GM18907 (cell line): Measurements from ENCODE around the gene LAPTM5.
A peak's percentile ranks its signal among the peaks of the same experiment; 100 is the strongest.

Experiments used
- ATAC-seq: cut with Tn5 transposase; IDR thresholded peaks from one replicate; pipeline ENCODE4 v1.9.1; 2021; ENCODE audit warnings: mild to moderate bottlenecking, moderate library complexity; ENCODE audit not compliant: unreplicated experiment

Gene LAPTM5

DNA sequence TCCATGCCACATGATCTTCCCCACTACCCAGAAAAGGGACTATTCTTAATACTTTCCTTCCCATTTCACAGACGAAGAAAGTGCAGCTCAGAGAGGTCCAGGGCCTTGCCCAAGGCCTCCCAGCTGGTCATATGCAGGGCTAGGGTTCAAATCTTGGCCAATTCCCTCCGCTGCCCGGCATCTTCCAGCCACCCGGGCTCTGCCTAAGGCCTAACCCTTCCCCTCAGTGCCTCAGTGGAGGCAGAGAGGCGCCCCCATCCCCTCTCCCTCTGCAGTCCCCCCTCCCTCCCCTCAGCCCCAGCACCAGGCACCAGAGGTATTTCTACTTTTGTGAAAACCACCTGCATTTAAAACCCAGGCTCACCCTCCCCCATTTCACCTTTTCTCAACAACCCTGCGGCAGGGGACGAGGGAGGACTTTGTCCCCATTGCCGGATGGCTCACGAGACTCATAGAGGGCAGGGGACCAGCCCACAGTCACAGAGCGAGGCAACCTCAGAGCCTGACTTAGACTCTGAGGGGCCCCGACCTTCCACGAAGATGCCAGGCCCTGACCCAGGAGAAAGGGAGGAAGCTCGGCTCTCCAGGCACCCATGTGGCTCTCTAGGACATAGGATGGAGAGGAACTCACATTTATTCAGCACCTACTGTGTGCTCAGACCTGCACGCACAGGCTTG is 12.3 kb downstream of the LAPTM5 start:
- ATAC-seq, result no peak

DNA sequence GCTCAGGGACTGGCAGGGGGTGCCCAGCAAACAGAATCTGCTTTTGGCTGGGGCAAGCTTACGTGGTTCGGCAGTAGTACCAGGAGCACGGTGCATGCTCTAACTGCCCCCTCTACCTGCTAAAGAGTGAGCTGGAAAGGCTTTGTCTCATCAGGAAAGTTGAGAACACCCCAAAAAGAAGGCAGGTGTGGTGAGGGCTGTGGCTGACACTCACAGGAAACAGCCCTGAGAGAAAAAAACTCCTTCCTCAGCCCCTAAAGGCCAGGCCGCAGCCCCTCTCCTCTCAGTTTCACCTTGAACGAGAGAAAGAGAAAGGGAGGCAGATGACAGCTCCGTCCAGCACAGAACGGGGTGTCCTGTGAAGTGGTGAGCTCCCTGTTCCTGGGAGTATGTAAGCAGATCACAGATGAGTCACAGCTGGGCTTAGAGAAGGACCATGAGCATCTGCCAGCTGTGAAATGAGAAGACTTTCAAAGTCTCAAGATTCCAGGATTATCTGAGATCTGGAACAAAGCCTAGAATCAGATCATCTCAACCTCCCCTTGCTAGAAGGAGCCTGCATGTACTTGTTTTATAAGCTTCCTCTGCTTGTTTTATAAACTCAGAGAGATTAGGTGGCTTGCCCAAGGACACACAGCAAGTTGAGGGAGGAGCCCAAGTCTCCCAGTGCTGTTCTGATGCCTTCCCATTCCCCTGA is 13.4 kb downstream of the LAPTM5 start:
- peak; percentile 25 for ATAC-seq

DNA sequence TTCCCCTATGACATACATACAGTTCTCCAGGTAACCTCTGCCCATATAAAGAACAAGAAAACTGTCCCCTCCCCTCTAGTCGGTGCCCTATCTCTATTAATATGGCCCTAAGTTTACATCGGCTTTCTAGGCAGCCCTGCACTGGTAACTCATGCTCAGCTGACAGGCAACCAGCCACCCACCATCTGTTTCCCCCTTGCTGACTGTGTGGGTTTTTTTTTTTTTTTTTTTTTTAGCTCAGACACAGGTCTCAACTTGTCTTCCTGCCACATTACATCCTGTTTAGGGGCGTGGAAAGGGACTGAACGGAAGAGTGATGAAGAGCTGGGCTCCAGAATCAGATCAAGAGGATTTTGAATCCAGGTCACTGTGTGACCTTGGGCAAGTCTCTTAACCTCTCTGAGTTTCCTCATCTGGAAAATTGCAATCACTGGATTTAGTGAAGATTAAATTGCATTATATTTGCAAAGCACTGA is 14.0 kb downstream of the LAPTM5 start:
- peak; percentile 38 for ATAC-seq

GRCh38 chr1:30742963-30743559 is 14.5 kb downstream of the LAPTM5 start:
- no peak for ATAC-seq

GRCh38 chr1:30742300-30742962 is 15.1 kb downstream of the LAPTM5 start:
- no peak for ATAC-seq

GRCh38 chr1:30741239-30741894 is 16.2 kb downstream of the LAPTM5 start:
- ATAC-seq, result no peak

GRCh38 chr1:30740251-30741238 is 17.0 kb downstream of the LAPTM5 start:
- no peak for ATAC-seq

DNA sequence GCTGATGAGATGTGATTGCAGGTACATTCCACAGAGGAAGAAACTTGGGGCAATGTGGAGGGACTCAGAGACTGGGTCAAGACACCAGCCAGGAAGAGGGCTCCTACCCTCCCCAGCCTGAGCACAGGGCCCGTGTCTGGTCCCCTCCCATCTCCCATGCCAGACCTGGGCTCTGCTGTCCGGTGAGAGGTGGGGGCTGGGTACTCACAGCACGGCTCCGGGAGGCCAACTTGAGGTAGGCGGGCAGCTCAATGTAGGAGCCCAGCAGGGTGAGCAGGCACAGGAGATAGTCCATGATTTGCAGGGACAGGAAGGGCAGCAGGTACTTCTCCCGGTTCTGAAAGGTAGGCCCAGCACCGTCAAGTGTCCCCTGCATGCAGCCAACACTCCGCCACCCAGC is 18.0 kb downstream of the LAPTM5 start:
- ATAC-seq, result no peak

DNA sequence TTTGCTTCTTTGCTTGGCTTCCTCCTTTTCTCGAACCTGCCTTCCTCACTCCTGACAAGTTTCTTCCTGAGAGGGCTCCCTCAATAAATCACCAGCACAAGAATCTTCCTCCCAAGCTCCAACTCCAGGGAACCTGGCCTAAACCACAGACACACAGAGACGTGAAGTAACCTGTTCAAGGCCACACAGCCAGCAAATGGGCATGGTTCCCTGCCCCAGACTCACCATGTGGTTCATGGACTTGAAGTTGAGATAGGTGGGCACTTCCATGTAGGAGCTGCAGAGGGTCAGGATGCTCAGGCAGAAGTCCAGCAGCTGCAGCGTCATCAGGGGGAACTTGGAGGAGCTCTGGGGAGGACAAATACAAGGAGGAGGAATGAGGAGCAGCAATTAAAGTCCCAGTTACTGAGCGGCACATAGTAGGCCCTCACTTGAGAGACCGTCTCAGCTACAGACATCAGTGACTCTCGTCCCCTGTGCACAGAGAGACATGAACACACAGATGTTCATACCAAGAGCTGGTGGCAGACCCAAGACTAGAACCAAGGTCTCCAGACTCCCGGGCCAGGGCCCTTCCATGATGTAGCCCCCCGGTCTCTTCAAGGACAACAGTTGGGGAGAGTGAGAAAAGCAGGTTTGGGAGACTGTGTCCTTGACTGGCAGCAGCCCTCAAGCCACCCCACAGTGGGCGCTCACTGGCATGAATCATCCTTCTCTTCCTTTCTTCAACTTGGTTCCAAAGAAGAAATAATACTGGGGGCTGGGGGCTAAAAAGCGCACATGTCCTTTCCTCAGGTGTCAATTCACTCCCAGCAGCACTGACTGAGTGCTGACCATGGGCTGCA is 18.6 kb downstream of the LAPTM5 start:
- ATAC-seq, result no peak

DNA sequence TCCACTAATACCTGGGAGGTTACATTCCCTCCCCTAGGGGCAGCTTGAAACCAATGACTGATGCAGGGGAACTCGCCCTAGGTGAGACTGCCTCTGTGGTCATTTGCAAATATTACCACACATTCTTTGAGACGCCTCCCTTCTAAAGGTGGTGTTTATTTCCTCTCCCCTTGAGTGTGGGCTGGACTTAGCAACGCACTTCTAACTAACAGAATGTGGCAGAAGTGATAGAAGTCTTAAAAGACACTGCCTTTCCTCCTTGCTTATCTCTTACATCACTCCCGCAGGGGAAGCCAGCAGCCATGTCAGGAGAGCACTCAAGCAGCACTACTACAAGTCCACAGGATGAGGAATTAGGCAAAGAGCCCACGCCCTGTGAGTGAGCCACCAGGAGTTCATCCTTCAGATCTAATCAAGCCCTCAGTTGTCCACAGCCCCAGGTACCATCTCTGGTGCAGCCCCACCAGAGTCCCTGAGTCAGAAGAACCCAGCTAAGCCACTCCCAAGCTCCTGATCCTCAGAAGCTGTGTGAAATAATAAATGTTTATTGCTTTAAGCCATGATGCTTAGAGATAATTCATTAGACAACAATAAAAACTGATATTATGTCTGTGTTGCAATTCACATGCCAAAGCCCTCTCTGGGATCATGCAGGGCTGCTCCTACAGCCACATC is 19.4 kb downstream of the LAPTM5 start:
- ATAC-seq, result no peak

GRCh38 chr1:30737357-30738039 is 20.1 kb downstream of the LAPTM5 start:
- ATAC-seq, result no peak

GRCh38 chr1:30735668-30736498 is 21.7 kb downstream of the LAPTM5 start:
- no peak for ATAC-seq

DNA sequence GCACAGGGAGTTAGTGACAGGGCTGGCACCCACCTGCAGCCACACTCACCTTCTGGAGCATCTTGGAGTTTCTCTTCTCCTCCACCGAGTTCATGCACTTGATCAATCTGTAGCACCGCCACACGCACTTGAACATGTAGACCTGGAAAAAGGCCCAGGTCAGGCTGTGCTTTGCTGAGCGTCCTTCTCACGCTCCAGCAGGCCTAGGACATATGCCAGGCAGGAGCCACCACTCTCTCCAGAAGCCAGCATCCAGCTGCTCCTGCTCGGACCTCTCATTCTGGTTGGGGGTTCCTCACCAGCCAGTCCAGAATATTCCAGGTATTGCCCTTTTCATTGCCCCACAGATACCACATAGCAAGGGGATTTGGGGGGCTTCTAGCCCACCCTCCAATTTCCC is 22.4 kb downstream of the LAPTM5 start:
- ATAC-seq, result no peak

DNA sequence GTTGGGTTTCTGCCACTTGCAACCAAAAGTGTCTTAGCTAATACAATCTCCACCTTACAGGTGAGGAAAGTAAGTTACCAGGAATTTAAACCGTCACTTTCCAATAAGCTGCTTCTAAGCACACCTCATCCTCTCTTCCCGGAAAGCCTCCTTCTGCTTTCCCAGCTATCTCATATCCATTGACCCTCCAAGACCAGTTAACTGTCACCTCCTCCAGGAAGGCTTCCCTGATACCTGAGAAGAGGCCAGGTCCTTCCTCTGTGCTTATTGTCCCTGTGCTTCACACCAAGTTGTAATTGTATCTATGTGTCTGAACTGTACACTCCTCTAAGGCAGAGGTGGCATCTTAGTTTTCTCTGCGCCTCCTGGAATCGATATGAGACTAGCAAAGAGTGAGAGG is 23.0 kb downstream of the LAPTM5 start:
- ATAC-seq, result no peak

DNA sequence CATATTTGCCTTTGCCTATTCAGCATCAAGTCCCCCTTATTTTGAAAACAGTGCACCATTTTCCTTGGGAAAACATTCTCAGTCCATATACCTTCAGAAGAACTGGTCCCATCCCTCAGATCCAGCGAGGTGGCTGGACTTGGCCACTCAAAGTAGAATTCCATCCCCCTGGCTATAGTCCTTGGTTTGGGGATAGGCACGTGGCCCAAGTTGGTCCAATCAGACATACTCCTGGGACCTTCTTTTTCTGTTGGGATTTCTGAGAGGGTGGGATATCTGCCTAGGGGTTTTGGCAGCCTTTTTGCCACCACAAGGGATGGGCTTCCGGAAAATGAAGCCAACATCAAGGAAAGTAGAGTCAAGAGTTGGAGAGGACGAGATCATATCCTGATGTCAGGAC is 23.5 kb downstream of the LAPTM5 start:
- no peak for ATAC-seq

DNA sequence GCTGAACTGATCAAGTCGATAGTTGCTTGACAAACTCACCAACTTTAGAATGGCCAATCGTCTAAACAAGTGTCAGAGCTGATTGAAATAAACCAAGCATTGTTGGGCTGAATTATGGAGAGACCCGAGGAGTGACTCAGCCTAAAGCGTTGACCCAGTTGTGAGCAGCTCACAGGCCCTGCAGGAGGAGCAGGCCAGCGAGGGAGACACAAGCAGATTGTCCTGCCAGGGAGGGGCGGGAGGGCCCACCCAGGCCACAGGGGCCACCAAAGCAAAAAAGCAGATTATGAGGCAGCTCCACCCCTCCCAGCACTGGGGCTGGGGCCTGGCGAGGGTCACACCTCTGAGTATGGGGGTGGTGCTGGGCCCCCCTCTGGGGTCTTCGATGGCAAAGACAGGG is 24.1 kb downstream of the LAPTM5 start:
- no peak for ATAC-seq
